Activated CD4-positive, alpha-beta memory T cell treated with anti-CD3 and anti-CD28 coated beads for 36 hours (primary cell): ENCODE results near the gene NUDT16L1. TPM values are rescaled to one million over a fixed set of nuclear protein-coding genes. Genes with fewer than 3 reads are reported as not detected.
A peak's percentile ranks its signal among the peaks of the same experiment; 100 is the strongest.

Source experiments
- CTCF ChIA-PET: fragments of 350-600 bp; sonication (Branson Sonifier 250); formaldehyde crosslinking; loops from one replicate; lab custom pipeline; 2021; ENCODE audit warnings: antibody characterized with exemption, inconsistent platforms; lab: Charles Lee
- POLR2A ChIA-PET: fragments of 350-600 bp; sonication (Branson Sonifier 250); formaldehyde crosslinking; loops from one replicate; lab custom pipeline; 2021; ENCODE audit warnings: antibody characterized with exemption; lab: Charles Lee
- DNase-seq: peaks from one replicate; pipeline ENCODE4 v3.0.0-alpha.2; 2020
- H3K27ac Mint-ChIP-seq: one replicate; pipeline ENCODE4 v1.8.0; 2021; ENCODE audit warnings: mixed read lengths
- H3K27me3 Mint-ChIP-seq: one replicate; pipeline ENCODE4 v1.8.0; 2021; ENCODE audit warnings: mixed read lengths
- H3K36me3 Mint-ChIP-seq: one replicate; pipeline ENCODE4 v1.8.0; 2021; ENCODE audit warnings: mixed read lengths
- H3K4me1 Mint-ChIP-seq: one replicate; pipeline ENCODE4 v1.8.0; 2021; ENCODE audit warnings: low read depth, mixed read lengths
- H3K4me3 Mint-ChIP-seq: one replicate; pipeline ENCODE4 v1.8.0; 2021; ENCODE audit warnings: mild to moderate bottlenecking, mixed read lengths
- H3K9me3 Mint-ChIP-seq: one replicate; pipeline ENCODE4 v1.8.0; 2021; ENCODE audit warnings: mixed read lengths
- intact Hi-C: fragments of 100-400 bp; cut with micrococcal nuclease; formaldehyde crosslinking; loops from one replicate; pipeline ENCODE4 v1.15.1; 2023
- total RNA-seq, 2 experiments: library from RNA; stranded (reverse); gene quantifications; one replicate each; pipeline ENCODE4 v1.2.3, GENCODE V29; 2021

NUDT16L1 gene
- total RNA-seq, 2 experiments from 2014 or later, result 22.2 to 23.6 TPM

- Mint-ChIP-seq H3K27me3 (no peaks in the 10 kb centered on the region), H3K4me3 (no peak overlapping the region), H3K27ac (no peak overlapping the region), H3K36me3 (peaks cover 3% of the 10 kb centered on the region), H3K9me3 (no peaks in the 10 kb centered on the region), H3K4me1 (no peaks in the 10 kb centered on the region)
- no peak for DNase-seq
- intact Hi-C loops, result no loop called here
- ChIA-PET CTCF (interaction anchor here (0.6 kb wide), 1 partner anchor 134 kb away, joined by 3 read pairs; no protein-coding TSS in a partner anchor), POLR2A (no interaction called here)
Observed at GRCh38 chr16:4723071-4723767, 29.9 kb downstream of the NUDT16L1 start.

GRCh38 chr16:4724661-4725270 is 31.4 kb downstream of the NUDT16L1 start:
- Mint-ChIP-seq H3K27me3 (no peaks in the 10 kb centered on the region), H3K4me1 (no peaks in the 10 kb centered on the region), H3K27ac (no peak overlapping the region), H3K36me3 (peaks cover 5% of the 10 kb centered on the region), H3K4me3 (no peak overlapping the region), H3K9me3 (no peaks in the 10 kb centered on the region)
- intact Hi-C loops, result no loop called here
- ChIA-PET CTCF (interaction anchor here (1.5 kb wide), 1 partner anchor 74 kb away, joined by 5 read pairs; no protein-coding TSS in a partner anchor), POLR2A (interaction anchor here (0.6 kb wide), 1 partner anchor 158 kb away, joined by 3 read pairs; no protein-coding TSS in a partner anchor)
- DNase-seq, result no peak

GRCh38 chr16:4726616-4727015 is 33.3 kb downstream of the NUDT16L1 start:
- intact Hi-C loops, result no loop called here
- Mint-ChIP-seq H3K9me3 (no peaks in the 10 kb centered on the region), H3K27ac (no peak overlapping the region), H3K27me3 (no peaks in the 10 kb centered on the region), H3K36me3 (peaks cover 5% of the 10 kb centered on the region), H3K4me1 (no peaks in the 10 kb centered on the region), H3K4me3 (no peak overlapping the region)
- CTCF ChIA-PET, result no interaction called here
- POLR2A ChIA-PET, result no interaction called here
- DNase-seq, result no peak

- Mint-ChIP-seq H3K36me3 (peaks cover 4% of the 10 kb centered on the region), H3K27me3 (no peaks in the 10 kb centered on the region), H3K27ac (no peak overlapping the region), H3K4me3 (no peak overlapping the region), H3K9me3 (no peaks in the 10 kb centered on the region), H3K4me1 (peaks cover 10% of the 10 kb centered on the region)
- CTCF ChIA-PET, result interaction anchor here (0.6 kb wide), 1 partner anchor 257 kb away, joined by 3 read pairs; no protein-coding TSS in a partner anchor
- intact Hi-C loops, result no loop called here
- POLR2A ChIA-PET, result no interaction called here
- no peak for DNase-seq
Observed at GRCh38 chr16:4728676-4729075, 35.3 kb downstream of the NUDT16L1 start.

- Mint-ChIP-seq H3K27ac (no peak overlapping the region), H3K4me1 (peaks cover 11% of the 10 kb centered on the region), H3K27me3 (no peaks in the 10 kb centered on the region), H3K4me3 (no peak overlapping the region), H3K9me3 (no peaks in the 10 kb centered on the region), H3K36me3 (peaks cover 4% of the 10 kb centered on the region)
- intact Hi-C loops, result loop anchor here (10.0 kb wide), 1 partner anchor 365 kb away; the partner anchor contains the start of gene EEF2KMT
- ChIA-PET CTCF (no interaction called here), POLR2A (no interaction called here)
- DNase-seq, result no peak
Observed at GRCh38 chr16:4729876-4730275, 36.5 kb downstream of the NUDT16L1 start.

- no peaks in the 10 kb centered on the region for H3K27me3 Mint-ChIP-seq
- no peak overlapping the region for H3K27ac Mint-ChIP-seq
- DNase-seq, result no peak
- H3K4me3 Mint-ChIP-seq, result peak overlapping the region; percentile 86
- peaks cover 17% of the 10 kb centered on the region for H3K4me1 Mint-ChIP-seq
- POLR2A ChIA-PET, result interaction anchor here (1.9 kb wide), 1 partner anchor 34 kb away, joined by 6 read pairs; the partner anchor contains the start of gene ZNF500
- intact Hi-C loops, result loop anchor here (10.0 kb wide), 1 partner anchor 362 kb away; the partner anchor contains the start of gene EEF2KMT
- no peaks in the 10 kb centered on the region for H3K9me3 Mint-ChIP-seq
- H3K36me3 Mint-ChIP-seq, result peaks cover 2% of the 10 kb centered on the region
- CTCF ChIA-PET, result interaction anchor here (1.3 to 2.4 kb wide), 5 partner anchors 19 to 117 kb away, joined by 4 to 11 read pairs (median 5); partner anchors contain the start of gene MGRN1
Observed at GRCh38 chr16:4733211-4733742, 39.9 kb downstream of the NUDT16L1 start.

GRCh38 chr16:4733747-4734062 is 40.3 kb downstream of the NUDT16L1 start:
- no peak for DNase-seq
- Mint-ChIP-seq H3K4me1 (peaks cover 17% of the 10 kb centered on the region), H3K27me3 (no peaks in the 10 kb centered on the region), H3K9me3 (no peaks in the 10 kb centered on the region), H3K27ac (peak overlapping the region; percentile 33), H3K4me3 (peak overlapping the region; percentile 86), H3K36me3 (no peaks in the 10 kb centered on the region)
- ChIA-PET POLR2A (interaction anchor here (0.8 to 1.9 kb wide), 6 partner anchors 33 to 258 kb away, joined by 3 to 9 read pairs (median 6); partner anchors contain the start of genes HMOX2, NUDT16L1, ROGDI and ZNF500), CTCF (interaction anchor here (1.1 to 2.4 kb wide), 8 partner anchors 18 to 320 kb away, joined by 3 to 11 read pairs (median 5); partner anchors contain the start of genes MGRN1 and ZNF500)
- intact Hi-C loops, result loop anchor here (1.0 to 10.0 kb wide), 5 partner anchors 35 to 361 kb away; partner anchors contain the start of genes EEF2KMT, NUDT16L1 and ROGDI

- H3K36me3 Mint-ChIP-seq, result no peaks in the 10 kb centered on the region
- no peaks in the 10 kb centered on the region for H3K9me3 Mint-ChIP-seq
- H3K4me1 Mint-ChIP-seq, result peaks cover 17% of the 10 kb centered on the region
- ChIA-PET POLR2A (interaction anchor here (0.8 to 1.9 kb wide), 7 partner anchors 33 to 258 kb away, joined by 3 to 9 read pairs (median 5); partner anchors contain the start of genes GLYR1, HMOX2, NUDT16L1 and ROGDI), CTCF (interaction anchor here (1.0 to 2.4 kb wide), 9 partner anchors 18 to 320 kb away, joined by 3 to 11 read pairs (median 5); partner anchors contain the start of genes MGRN1, ROGDI and ZNF500)
- intact Hi-C loops, result loop anchor here (1.0 to 10.0 kb wide), 5 partner anchors 34 to 361 kb away; partner anchors contain the start of genes EEF2KMT, NUDT16L1 and ROGDI
- H3K27ac Mint-ChIP-seq, result peak within 1 kb of the TSS; percentile 69
- peak; percentile 86 for DNase-seq
- H3K4me3 Mint-ChIP-seq, result peak within 1 kb of the TSS; percentile 86
- H3K27me3 Mint-ChIP-seq, result no peaks in the 10 kb centered on the region
Observed at GRCh38 chr16:4734063-4734729, 40.8 kb downstream of the NUDT16L1 start, which contains the start of the genes ANKS3 and DNAAF8. Gene ANKS3 (minus strand): TSS chr16:4734271. CDS start chr16:4730149, 4,122 bp downstream. Gene DNAAF8 (plus strand): TSS chr16:4734537. CDS start chr16:4736515, 1,978 bp downstream.

- H3K4me3 Mint-ChIP-seq, result peak overlapping the region; percentile 86
- H3K27me3 Mint-ChIP-seq, result no peaks in the 10 kb centered on the region
- H3K36me3 Mint-ChIP-seq, result no peaks in the 10 kb centered on the region
- intact Hi-C loops, result loop anchor here (1.0 to 10.0 kb wide), 5 partner anchors 33 to 360 kb away; partner anchors contain the start of genes EEF2KMT, NUDT16L1 and ROGDI
- ChIA-PET POLR2A (interaction anchor here (0.8 to 1.9 kb wide), 7 partner anchors 32 to 259 kb away, joined by 3 to 9 read pairs (median 5); partner anchors contain the start of genes GLYR1, HMOX2, NUDT16L1 and ROGDI), CTCF (interaction anchor here (1.0 to 2.4 kb wide), 7 partner anchors 17 to 321 kb away, joined by 3 to 11 read pairs (median 5); partner anchors contain the start of genes MGRN1, ROGDI and ZNF500)
- DNase-seq, result peak; percentile 94
- no peaks in the 10 kb centered on the region for H3K9me3 Mint-ChIP-seq
- peaks cover 17% of the 10 kb centered on the region for H3K4me1 Mint-ChIP-seq
- peak overlapping the region; percentile 69 for H3K27ac Mint-ChIP-seq
Observed at GRCh38 chr16:4734730-4735535, 41.6 kb downstream of the NUDT16L1 start.

- Mint-ChIP-seq H3K9me3 (no peaks in the 10 kb centered on the region), H3K27me3 (no peaks in the 10 kb centered on the region), H3K4me3 (no peak overlapping the region), H3K27ac (no peak overlapping the region), H3K4me1 (peaks cover 17% of the 10 kb centered on the region), H3K36me3 (no peaks in the 10 kb centered on the region)
- intact Hi-C loops, result loop anchor here (10.0 kb wide), 1 partner anchor 358 kb away; the partner anchor contains the start of gene EEF2KMT
- ChIA-PET CTCF (no interaction called here), POLR2A (no interaction called here)
- no peak for DNase-seq
Observed at GRCh38 chr16:4736546-4736945, 43.2 kb downstream of the NUDT16L1 start.
